Measurements from ENCODE around the gene KIFAP3. TPM values are rescaled to one million over a fixed set of nuclear protein-coding genes. Genes with fewer than 3 reads are reported as not detected.
"Not testable (repeated sequence)": the region's sequence is repeated elsewhere in the genome, so short reads cannot be mapped to it uniquely, and the experiment has no call there.

Gene KIFAP3
- total RNA-seq = 10 to 100 TPM; 27.7 to 28.0 TPM

- DNase-seq = peak; percentile 97
- H3K36me3 Mint-ChIP-seq (ENCODE audit: low read depth) = peaks cover 18% of the 10 kb centered on the region
- H3K9me3 Mint-ChIP-seq = peaks cover 7% of the 10 kb centered on the region
- ChIA-PET CTCF (interaction anchor here (0.7 to 1.5 kb wide), 5 partner anchors 32 to 577 kb away, joined by 3 to 5 read pairs (median 4); no protein-coding TSS in a partner anchor), POLR2A (interaction anchor here (0.5 to 2.4 kb wide), 10 partner anchors 8 to 1412 kb away, joined by 3 to 26 read pairs (median 4); partner anchors contain the start of genes GORAB, METTL18, PRRC2C and SCYL3)
- peaks cover 54% of the 10 kb centered on the region for H3K4me1 Mint-ChIP-seq
- peak within 1 kb of the TSS; percentile 79 for H3K27ac Mint-ChIP-seq
- H3K27me3 Mint-ChIP-seq = no peaks in the 10 kb centered on the region
- H3K4me3 Mint-ChIP-seq = peak within 1 kb of the TSS; percentile 92
These were observed at the start of gene KIFAP3 for GRCh38 chr1:170074250-170075157. KIFAP3 (minus strand) TSS chr1:170074695; CDS start chr1:170074467, 228 bp downstream.

- POLR2A ChIA-PET = no interaction called here
- DNase-seq = no peak
- H3K27ac Mint-ChIP-seq = no peak overlapping the region
- H3K27me3 Mint-ChIP-seq = peaks cover 18% of the 10 kb centered on the region
- H3K36me3 Mint-ChIP-seq (ENCODE audit: low read depth) = no peaks in the 10 kb centered on the region
- H3K4me1 Mint-ChIP-seq = no peaks in the 10 kb centered on the region
- H3K9me3 Mint-ChIP-seq = peaks cover 3% of the 10 kb centered on the region
- CTCF ChIA-PET = no interaction called here
- no peak overlapping the region for H3K4me3 Mint-ChIP-seq
These were observed 47.9 kb upstream of the KIFAP3 start for GRCh38 chr1:170122366-170122765.

GRCh38 chr1:170114906-170115305 lies 40.4 kb upstream of the KIFAP3 start:
- POLR2A ChIA-PET = no interaction called here

GRCh38 chr1:170113140-170113539 lies 38.6 kb upstream of the KIFAP3 start:
- POLR2A ChIA-PET; CTCF ChIA-PET; H3K4me3 Mint-ChIP-seq; H3K9me3 Mint-ChIP-seq; DNase-seq; H3K36me3 Mint-ChIP-seq (ENCODE audit: low read depth); H3K27ac Mint-ChIP-seq; H3K27me3 Mint-ChIP-seq; H3K4me1 Mint-ChIP-seq: not testable (repeated sequence)

More at GRCh38 chr1:170114906-170115305, 40.4 kb upstream of the KIFAP3 start:
- Mint-ChIP-seq H3K4me1 (no peaks in the 10 kb centered on the region), H3K36me3 (ENCODE audit: low read depth) (no peaks in the 10 kb centered on the region), H3K4me3 (no peak overlapping the region), H3K27me3 (peaks cover 14% of the 10 kb centered on the region), H3K9me3 (no peaks in the 10 kb centered on the region), H3K27ac (no peak overlapping the region)
- CTCF ChIA-PET = no interaction called here
- no peak for DNase-seq

- no peak overlapping the region for H3K27ac Mint-ChIP-seq
- no peak overlapping the region for H3K4me3 Mint-ChIP-seq
- H3K9me3 Mint-ChIP-seq = no peaks in the 10 kb centered on the region
- POLR2A ChIA-PET = no interaction called here
- peaks cover 15% of the 10 kb centered on the region for H3K27me3 Mint-ChIP-seq
- H3K36me3 Mint-ChIP-seq (ENCODE audit: low read depth) = no peaks in the 10 kb centered on the region
- CTCF ChIA-PET = no interaction called here
- H3K4me1 Mint-ChIP-seq = no peaks in the 10 kb centered on the region
- no peak for DNase-seq
These were observed 23.0 kb upstream of the KIFAP3 start for GRCh38 chr1:170097449-170097948.

- DNase-seq = no peak
- H3K36me3 Mint-ChIP-seq (ENCODE audit: low read depth) = no peaks in the 10 kb centered on the region
- no peaks in the 10 kb centered on the region for H3K9me3 Mint-ChIP-seq
- no peaks in the 10 kb centered on the region for H3K4me1 Mint-ChIP-seq
- H3K27ac Mint-ChIP-seq = no peak overlapping the region
- CTCF ChIA-PET = no interaction called here
- H3K27me3 Mint-ChIP-seq = peaks cover 15% of the 10 kb centered on the region
- POLR2A ChIA-PET = no interaction called here
- no peak overlapping the region for H3K4me3 Mint-ChIP-seq
These were observed 22.4 kb upstream of the KIFAP3 start for GRCh38 chr1:170096806-170097340.

GRCh38 chr1:170095976-170096748 lies 21.7 kb upstream of the KIFAP3 start:
- ChIA-PET POLR2A (no interaction called here), CTCF (no interaction called here)
- Mint-ChIP-seq H3K9me3 (peaks cover 3% of the 10 kb centered on the region), H3K36me3 (ENCODE audit: low read depth) (no peaks in the 10 kb centered on the region), H3K4me1 (no peaks in the 10 kb centered on the region), H3K4me3 (no peak overlapping the region), H3K27me3 (peaks cover 12% of the 10 kb centered on the region), H3K27ac (no peak overlapping the region)
- no peak for DNase-seq

- H3K9me3 Mint-ChIP-seq; H3K27ac Mint-ChIP-seq; H3K4me3 Mint-ChIP-seq; DNase-seq; H3K4me1 Mint-ChIP-seq; POLR2A ChIA-PET; CTCF ChIA-PET; H3K36me3 Mint-ChIP-seq (ENCODE audit: low read depth): not testable (repeated sequence)
- peaks cover 12% of the 10 kb centered on the region for H3K27me3 Mint-ChIP-seq
These were observed 20.5 kb upstream of the KIFAP3 start for GRCh38 chr1:170094697-170095616.

- CTCF ChIA-PET = no interaction called here
- Mint-ChIP-seq H3K27me3 (peaks cover 9% of the 10 kb centered on the region), H3K36me3 (ENCODE audit: low read depth) (no peaks in the 10 kb centered on the region), H3K27ac (no peak overlapping the region), H3K9me3 (no peaks in the 10 kb centered on the region), H3K4me1 (no peaks in the 10 kb centered on the region), H3K4me3 (no peak overlapping the region)
- POLR2A ChIA-PET = no interaction called here
- no peak for DNase-seq
These were observed 12.0 kb upstream of the KIFAP3 start for GRCh38 chr1:170086399-170087032.

- Mint-ChIP-seq H3K9me3 (no peaks in the 10 kb centered on the region), H3K27me3 (peaks cover 11% of the 10 kb centered on the region), H3K27ac (no peak overlapping the region), H3K4me3 (no peak overlapping the region), H3K4me1 (no peaks in the 10 kb centered on the region), H3K36me3 (ENCODE audit: low read depth) (no peaks in the 10 kb centered on the region)
- ChIA-PET POLR2A (no interaction called here), CTCF (no interaction called here)
- no peak for DNase-seq
These were observed 10.6 kb upstream of the KIFAP3 start for GRCh38 chr1:170085091-170085490.

GRCh38 chr1:170078610-170079189 lies 4.2 kb upstream of the KIFAP3 start:
- H3K27me3 Mint-ChIP-seq = peaks cover 8% of the 10 kb centered on the region
- no peak for DNase-seq
- peaks cover 5% of the 10 kb centered on the region for H3K9me3 Mint-ChIP-seq
- H3K4me1 Mint-ChIP-seq = peaks cover 21% of the 10 kb centered on the region
- no peak overlapping the region for H3K4me3 Mint-ChIP-seq
- no peak overlapping the region for H3K27ac Mint-ChIP-seq
- H3K36me3 Mint-ChIP-seq (ENCODE audit: low read depth) = peaks cover 3% of the 10 kb centered on the region
- ChIA-PET POLR2A (no interaction called here), CTCF (no interaction called here)

- CTCF ChIA-PET = no interaction called here
- peaks cover 3% of the 10 kb centered on the region for H3K36me3 Mint-ChIP-seq (ENCODE audit: low read depth)
- peaks cover 5% of the 10 kb centered on the region for H3K9me3 Mint-ChIP-seq
- POLR2A ChIA-PET = no interaction called here
- peaks cover 3% of the 10 kb centered on the region for H3K27me3 Mint-ChIP-seq
- peaks cover 27% of the 10 kb centered on the region for H3K4me1 Mint-ChIP-seq
- no peak overlapping the region for H3K27ac Mint-ChIP-seq
- no peak overlapping the region for H3K4me3 Mint-ChIP-seq
- no peak for DNase-seq
These were observed 3.4 kb upstream of the KIFAP3 start for GRCh38 chr1:170077926-170078325.
